Measurements from ENCODE around the gene P3H2. TPM values are rescaled to one million over a fixed set of nuclear protein-coding genes. Genes with fewer than 3 reads are reported as not detected.

The P3H2 gene
- total RNA-seq, 2 donors from 2014 or later: 285 to 322 TPM

DNA sequence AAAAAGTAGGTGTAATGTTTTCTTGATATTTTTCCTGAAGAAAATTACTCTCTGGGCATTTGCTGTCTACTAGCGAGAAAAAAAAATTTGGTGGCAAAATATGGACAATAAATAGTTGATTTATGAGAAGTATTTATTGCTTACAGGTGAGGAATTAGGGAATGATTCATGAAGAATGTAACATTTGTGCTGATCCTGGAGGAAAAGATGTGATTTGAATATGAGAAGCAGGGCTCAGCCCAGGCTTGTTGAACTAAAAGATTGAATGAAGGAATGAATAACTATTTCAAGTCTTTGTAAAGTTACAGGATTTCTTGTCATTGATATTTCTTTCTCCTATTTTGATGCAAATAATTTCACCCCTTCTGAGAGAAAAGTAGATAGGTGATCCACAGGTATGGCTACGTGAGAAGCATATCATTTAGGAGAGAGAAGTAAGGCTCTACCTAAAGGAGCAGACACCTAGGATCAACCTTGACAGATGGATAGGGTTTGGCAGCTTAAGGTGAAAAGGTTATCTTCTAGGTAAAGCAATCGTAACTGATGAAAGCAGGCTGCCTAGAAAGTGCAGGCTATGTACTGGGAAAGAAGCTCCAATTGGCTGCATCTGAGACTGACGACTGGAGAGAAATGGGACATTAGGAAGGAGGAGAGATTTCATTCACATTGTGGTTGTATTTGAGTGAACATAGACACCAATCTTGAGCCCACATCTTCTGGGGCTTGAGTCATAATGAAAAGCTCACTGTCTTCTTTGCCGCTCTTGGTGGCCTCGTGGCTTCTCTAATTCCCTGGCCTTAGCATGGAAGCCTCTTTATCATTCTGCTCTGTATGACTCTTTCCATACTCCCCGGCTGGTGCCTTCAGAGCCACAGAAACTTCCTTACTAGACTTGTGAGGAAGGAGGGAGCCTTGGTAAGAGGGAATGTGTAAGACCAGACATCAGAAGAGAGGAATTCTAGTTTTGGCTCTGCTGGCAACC is 106.5 kb downstream of the P3H2 start:
- no peak overlapping the region for H3K4me3 Mint-ChIP-seq
- peaks cover 23% of the 10 kb centered on the region for H3K36me3 Mint-ChIP-seq (ENCODE audit: low read depth)
- peak; percentile 46 for DNase-seq
- H3K27me3 Mint-ChIP-seq (ENCODE audit: insufficient read depth): no peaks in the 10 kb centered on the region
- H3K4me1 Mint-ChIP-seq: peaks cover 61% of the 10 kb centered on the region
- H3K27me3 ChIP-seq (ENCODE audit: control insufficient read depth, insufficient read depth, low read length, poor library complexity, severe bottlenecking): no peaks in the 10 kb centered on the region
- 61 to 78% methylated on average over 4 to 7 of the region's 7 CpGs for WGBS, 2 experiments (ENCODE audit: insufficient coverage in 1 of 2, insufficient read length in 1 of 2)
- H3K4me1 ChIP-seq (ENCODE audit: control insufficient read depth, insufficient read depth, low read length): peaks cover 24% of the 10 kb centered on the region
- no peak overlapping the region for H3K9ac ChIP-seq (ENCODE audit: extremely low read depth, low read length, poor library complexity, severe bottlenecking)
- H3K27ac ChIP-seq (ENCODE audit: low read depth, low read length): no peak overlapping the region
- no peaks in the 10 kb centered on the region for H3K9me3 ChIP-seq (ENCODE audit: control insufficient read depth, low read length)
- H3K9me3 Mint-ChIP-seq: no peaks in the 10 kb centered on the region
- H3K4me3 ChIP-seq (ENCODE audit: low read length): peak overlapping the region; percentile 10
- TF ChIP-seq, protein P1, sequence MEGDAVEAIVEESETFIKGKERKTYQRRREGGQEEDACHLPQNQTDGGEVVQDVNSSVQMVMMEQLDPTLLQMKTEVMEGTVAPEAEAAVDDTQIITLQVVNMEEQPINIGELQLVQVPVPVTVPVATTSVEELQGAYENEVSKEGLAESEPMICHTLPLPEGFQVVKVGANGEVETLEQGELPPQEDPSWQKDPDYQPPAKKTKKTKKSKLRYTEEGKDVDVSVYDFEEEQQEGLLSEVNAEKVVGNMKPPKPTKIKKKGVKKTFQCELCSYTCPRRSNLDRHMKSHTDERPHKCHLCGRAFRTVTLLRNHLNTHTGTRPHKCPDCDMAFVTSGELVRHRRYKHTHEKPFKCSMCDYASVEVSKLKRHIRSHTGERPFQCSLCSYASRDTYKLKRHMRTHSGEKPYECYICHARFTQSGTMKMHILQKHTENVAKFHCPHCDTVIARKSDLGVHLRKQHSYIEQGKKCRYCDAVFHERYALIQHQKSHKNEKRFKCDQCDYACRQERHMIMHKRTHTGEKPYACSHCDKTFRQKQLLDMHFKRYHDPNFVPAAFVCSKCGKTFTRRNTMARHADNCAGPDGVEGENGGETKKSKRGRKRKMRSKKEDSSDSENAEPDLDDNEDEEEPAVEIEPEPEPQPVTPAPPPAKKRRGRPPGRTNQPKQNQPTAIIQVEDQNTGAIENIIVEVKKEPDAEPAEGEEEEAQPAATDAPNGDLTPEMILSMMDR (conservative IDR thresholded peaks at IDR 0.05): no peak
- peak overlapping the region; percentile 45 for H3K27ac Mint-ChIP-seq
- peaks cover 57% of the 10 kb centered on the region for H3K36me3 ChIP-seq (ENCODE audit: control insufficient read depth, insufficient read depth, low read length)

DNA sequence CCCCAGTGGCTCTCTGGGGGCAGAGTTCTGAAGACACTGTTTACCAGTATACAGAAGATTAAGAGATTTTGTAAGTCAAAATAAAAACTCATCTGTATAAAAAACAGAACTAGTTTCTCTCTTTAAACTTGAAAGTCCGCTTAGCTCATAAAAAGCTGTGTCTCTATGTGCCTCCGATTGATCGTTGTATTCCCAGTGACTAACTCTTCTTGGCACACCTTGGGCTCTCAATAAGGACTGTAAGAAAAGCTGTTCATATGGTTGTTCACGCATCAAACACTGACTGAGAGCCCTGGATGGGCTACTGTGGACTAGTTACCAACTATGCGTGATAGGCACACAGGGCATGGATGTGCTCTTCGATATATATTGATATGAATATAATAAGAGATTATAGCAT is 107.9 kb downstream of the P3H2 start:
- TF ChIP-seq, protein P1 (conservative IDR thresholded peaks at IDR 0.05): no peak
- peak overlapping the region; percentile 18 for H3K27ac ChIP-seq (ENCODE audit: low read depth, low read length)
- H3K27me3 Mint-ChIP-seq (ENCODE audit: insufficient read depth): no peaks in the 10 kb centered on the region
- no peak for DNase-seq
- peaks cover 54% of the 10 kb centered on the region for H3K4me1 Mint-ChIP-seq
- no peaks in the 10 kb centered on the region for H3K27me3 ChIP-seq (ENCODE audit: control insufficient read depth, insufficient read depth, low read length, poor library complexity, severe bottlenecking)
- H3K27ac Mint-ChIP-seq: peak overlapping the region; percentile 88
- peaks cover 15% of the 10 kb centered on the region for H3K36me3 Mint-ChIP-seq (ENCODE audit: low read depth)
- 81 to 94% methylated on average over 4 to 6 of the region's 6 CpGs for WGBS, 2 experiments (ENCODE audit: insufficient coverage in 1 of 2, insufficient read length in 1 of 2)
- peak overlapping the region; percentile 63 for H3K4me3 ChIP-seq (ENCODE audit: low read length)
- H3K9me3 ChIP-seq (ENCODE audit: control insufficient read depth, low read length): no peaks in the 10 kb centered on the region
- H3K4me1 ChIP-seq (ENCODE audit: control insufficient read depth, insufficient read depth, low read length): peaks cover 24% of the 10 kb centered on the region
- H3K9ac ChIP-seq (ENCODE audit: extremely low read depth, low read length, poor library complexity, severe bottlenecking): peak overlapping the region; percentile 4
- peaks cover 47% of the 10 kb centered on the region for H3K36me3 ChIP-seq (ENCODE audit: control insufficient read depth, insufficient read depth, low read length)
- no peaks in the 10 kb centered on the region for H3K9me3 Mint-ChIP-seq
- H3K4me3 Mint-ChIP-seq: peak overlapping the region; percentile 14

- no peaks in the 10 kb centered on the region for H3K9me3 Mint-ChIP-seq
- peaks cover 46% of the 10 kb centered on the region for H3K36me3 ChIP-seq (ENCODE audit: control insufficient read depth, insufficient read depth, low read length)
- peak overlapping the region; percentile 88 for H3K27ac Mint-ChIP-seq
- peaks cover 14% of the 10 kb centered on the region for H3K36me3 Mint-ChIP-seq (ENCODE audit: low read depth)
- DNase-seq: peak; percentile 60
- no peaks in the 10 kb centered on the region for H3K9me3 ChIP-seq (ENCODE audit: control insufficient read depth, low read length)
- H3K27me3 ChIP-seq (ENCODE audit: control insufficient read depth, insufficient read depth, low read length, poor library complexity, severe bottlenecking): no peaks in the 10 kb centered on the region
- TF ChIP-seq, protein P1 (conservative IDR thresholded peaks at IDR 0.05): no peak
- no peaks in the 10 kb centered on the region for H3K27me3 Mint-ChIP-seq (ENCODE audit: insufficient read depth)
- peaks cover 24% of the 10 kb centered on the region for H3K4me1 ChIP-seq (ENCODE audit: control insufficient read depth, insufficient read depth, low read length)
- H3K4me3 Mint-ChIP-seq: peak overlapping the region; percentile 14
- H3K4me1 Mint-ChIP-seq: peaks cover 53% of the 10 kb centered on the region
- H3K27ac ChIP-seq (ENCODE audit: low read depth, low read length): peak overlapping the region; percentile 18
- WGBS, 2 experiments (ENCODE audit: insufficient coverage in 1 of 2, insufficient read length in 1 of 2): 9 to 20% methylated on average over 3 to 4 of the region's 4 CpGs
- peak overlapping the region; percentile 63 for H3K4me3 ChIP-seq (ENCODE audit: low read length)
- peak overlapping the region; percentile 4 for H3K9ac ChIP-seq (ENCODE audit: extremely low read depth, low read length, poor library complexity, severe bottlenecking)
Observed at GRCh38 chr3:190012314-190012782, 108.3 kb downstream of the P3H2 start.

Measured in endodermal cell (in vitro differentiated cells).